HG02870 (cell line): ENCODE data around the gene PHAF1.

Experiments used
- ATAC-seq: cut with Tn5 transposase; IDR thresholded peaks from one replicate; pipeline ENCODE4 v1.9.1; 2021; ENCODE audit warnings: mild to moderate bottlenecking, moderate library complexity; ENCODE audit not compliant: unreplicated experiment

PHAF1 gene

DNA sequence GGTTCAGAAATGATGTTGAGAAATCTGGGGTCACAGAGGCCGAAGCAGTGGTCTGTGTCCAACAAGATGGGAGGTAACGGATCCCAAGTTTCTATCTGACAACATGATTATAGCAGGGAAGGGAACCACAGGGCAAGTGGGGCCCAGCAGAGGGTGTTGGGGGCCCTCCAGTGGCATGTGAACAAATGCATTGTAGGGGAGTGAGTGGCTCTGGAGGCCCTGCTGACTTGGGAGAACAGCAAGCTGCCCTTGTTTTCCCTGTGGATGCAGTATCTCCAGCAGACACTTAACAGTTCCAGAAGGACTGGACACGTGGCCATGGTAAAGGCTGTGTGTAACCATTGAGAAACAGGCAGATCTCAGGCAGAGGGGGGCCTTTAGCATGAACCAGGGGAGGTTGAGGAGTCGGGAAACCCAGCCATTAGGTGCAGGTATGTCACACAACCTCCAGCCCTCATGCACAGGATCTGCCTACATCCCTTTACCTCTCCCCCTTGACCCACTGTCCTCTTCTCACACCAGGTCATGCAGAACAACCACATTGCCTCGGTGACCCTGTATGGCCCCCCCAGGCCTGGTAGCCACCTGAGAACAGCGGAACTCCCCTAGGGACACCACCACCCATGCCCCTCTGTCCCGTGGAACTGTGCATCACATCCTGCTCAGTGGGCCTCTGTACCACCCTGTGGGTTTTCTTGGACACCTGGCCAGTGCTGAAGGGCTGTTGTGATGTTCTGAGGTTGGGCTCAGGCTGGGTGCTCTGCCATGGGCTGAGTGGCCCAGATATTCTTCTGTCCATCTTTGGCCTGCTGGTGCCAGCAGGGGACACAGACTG, 37.0 kb downstream of the PHAF1 start:
- no peak for ATAC-seq

GRCh38 chr16:67147437-67148140, 37.8 kb downstream of the PHAF1 start:
- ATAC-seq = no peak

GRCh38 chr16:67148221-67148620, 38.5 kb downstream of the PHAF1 start:
- ATAC-seq = no peak

DNA sequence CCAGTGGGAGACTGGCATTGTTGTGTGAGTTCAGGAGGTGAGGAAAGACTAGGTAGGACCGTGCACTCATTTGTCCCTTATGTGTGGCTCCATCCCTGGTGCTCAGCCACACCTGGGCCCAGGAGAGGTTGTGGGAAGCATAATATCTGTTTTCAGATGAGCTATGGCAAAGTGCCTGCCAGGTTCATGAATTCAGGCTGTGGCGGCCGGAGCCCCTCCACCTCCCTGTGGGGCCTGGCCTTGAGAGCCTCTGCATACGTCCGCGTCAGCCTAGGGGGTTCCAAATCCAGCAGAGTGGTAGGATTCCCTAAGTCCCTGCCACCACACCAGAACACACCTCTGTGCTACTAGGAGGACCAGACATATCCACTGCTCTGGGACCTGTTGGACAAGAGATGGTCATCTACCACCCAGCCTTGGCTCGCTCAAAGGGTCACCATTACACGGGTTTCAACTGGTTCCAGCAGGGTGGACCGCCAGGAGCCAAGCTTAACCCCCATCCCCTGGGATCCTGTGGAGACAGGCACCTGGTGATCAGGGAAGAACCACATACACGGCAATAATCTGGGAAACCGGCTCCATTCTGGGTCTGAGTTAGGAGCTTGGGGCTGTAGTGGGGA, 39.0 kb downstream of the PHAF1 start:
- no peak for ATAC-seq

DNA sequence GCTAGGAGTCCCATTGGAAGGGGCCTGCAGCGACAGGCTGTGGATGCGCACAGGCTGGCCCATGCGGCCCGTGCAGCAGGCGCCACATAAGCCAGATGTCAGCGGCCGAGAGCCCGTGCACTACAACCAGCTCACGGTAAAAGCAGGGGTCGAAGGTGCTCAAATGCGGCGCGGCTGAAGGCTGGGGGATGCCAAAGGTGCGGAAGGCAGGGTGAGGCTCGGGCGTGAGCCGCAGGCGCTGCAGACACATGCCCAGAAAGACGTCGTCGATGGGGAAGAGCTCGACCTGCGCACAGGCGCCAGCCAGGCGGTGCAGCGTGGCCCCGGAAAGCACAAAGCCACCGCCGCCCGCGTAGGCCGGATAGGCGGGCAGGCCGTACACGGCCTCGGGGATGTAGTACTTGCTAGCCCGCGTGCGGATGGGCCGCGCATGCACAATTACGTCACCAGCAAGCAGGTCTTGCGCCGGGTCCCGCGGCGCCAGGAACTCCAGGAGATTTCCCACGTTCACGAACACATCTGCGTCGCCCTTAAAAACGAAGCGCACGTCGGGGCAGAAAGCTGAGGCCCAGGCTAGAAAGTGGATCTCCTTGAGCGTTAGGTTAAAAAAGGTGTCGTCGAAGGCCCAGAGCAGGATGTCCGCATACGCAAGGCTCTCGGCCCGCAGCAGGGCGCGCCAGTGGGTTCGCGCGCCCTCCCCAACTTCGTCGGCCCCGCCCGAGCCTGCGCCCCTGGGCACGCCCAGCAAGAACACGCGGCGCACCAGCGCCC, 39.7 kb downstream of the PHAF1 start:
- ATAC-seq = no peak

DNA sequence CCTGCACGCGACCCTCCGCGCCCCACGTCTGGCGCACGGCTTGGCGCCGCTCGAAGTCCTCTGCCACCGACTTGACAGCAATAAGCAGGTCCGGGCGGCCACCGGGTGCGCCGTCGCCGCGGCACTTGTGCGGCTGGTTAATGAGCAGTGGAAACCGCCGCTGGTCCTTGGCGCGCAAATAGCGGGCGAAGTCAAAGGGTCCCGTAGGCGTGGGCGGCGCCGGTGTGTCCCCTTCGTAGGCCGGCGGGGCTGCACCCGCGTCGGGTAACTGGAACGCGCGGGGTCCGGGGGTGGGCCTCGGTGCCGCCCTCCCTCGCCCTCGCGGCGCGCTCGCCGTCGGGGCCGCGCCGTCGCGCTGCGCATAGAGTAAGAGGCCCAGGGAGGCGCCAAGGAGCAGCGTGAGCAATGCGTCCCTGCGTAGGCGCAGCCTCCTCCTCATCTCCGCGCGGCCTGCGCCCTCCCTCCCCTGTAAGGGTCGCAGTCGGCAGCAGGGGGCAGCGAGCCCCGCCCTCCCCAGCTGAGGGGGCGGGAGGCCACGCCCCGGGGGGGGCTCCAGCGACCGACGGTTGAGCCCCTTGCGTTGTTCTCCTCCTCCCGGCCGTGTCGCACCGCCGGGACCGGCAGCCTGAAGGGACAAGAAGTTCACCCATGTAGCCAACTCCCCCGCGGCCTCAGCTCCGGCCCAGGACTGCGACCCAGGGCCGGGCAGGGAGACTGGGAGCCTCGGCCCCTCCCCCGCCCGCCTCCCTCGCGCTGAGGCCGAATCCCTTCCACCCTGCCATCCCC, 40.5 kb downstream of the PHAF1 start:
- peak; percentile 29 for ATAC-seq

GRCh38 chr16:67150833-67151396, 41.2 kb downstream of the PHAF1 start, which contains the start of gene B3GNT9:
TSS of gene B3GNT9 (minus strand) at chr16:67150998. CDS start at chr16:67150485, 513 bp downstream.
- ATAC-seq = peak; percentile 61

DNA sequence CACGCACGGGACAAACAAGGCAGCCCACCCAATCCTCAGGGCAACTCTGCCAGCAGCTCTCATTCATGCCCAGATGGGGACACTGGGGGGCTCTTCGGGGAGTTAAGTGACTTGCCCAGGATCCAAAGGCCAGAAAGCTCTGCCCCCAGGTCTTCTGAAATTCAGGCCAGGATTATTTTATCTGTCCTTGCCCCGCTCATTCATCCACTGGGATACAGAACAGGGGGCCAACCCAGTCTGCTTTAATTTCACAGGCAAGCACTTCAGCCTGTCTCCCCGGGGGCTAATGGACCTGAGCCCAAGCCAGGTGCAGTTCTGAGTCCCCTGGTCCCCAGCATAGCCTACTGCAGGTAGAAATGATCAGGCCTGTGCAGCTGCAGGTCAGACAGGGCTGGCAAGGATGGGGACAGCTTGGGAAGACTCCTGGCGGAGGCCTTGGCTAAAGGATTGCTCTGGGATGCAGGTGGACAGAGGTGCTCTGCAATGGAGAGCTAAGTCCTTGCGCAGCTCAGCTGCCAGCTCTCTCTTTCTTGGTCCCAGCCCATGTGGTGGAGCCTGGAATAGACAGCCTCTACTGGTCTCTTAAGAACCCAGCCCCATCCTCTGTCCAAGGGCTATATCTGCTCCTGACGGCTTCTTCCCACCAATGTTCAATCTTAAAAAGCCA, 41.8 kb downstream of the PHAF1 start:
- no peak for ATAC-seq

- no peak for ATAC-seq
These were observed 45.0 kb downstream of the PHAF1 start for GRCh38 chr16:67154578-67155294.

GRCh38 chr16:67155295-67156142, 45.8 kb downstream of the PHAF1 start:
- ATAC-seq = no peak

DNA sequence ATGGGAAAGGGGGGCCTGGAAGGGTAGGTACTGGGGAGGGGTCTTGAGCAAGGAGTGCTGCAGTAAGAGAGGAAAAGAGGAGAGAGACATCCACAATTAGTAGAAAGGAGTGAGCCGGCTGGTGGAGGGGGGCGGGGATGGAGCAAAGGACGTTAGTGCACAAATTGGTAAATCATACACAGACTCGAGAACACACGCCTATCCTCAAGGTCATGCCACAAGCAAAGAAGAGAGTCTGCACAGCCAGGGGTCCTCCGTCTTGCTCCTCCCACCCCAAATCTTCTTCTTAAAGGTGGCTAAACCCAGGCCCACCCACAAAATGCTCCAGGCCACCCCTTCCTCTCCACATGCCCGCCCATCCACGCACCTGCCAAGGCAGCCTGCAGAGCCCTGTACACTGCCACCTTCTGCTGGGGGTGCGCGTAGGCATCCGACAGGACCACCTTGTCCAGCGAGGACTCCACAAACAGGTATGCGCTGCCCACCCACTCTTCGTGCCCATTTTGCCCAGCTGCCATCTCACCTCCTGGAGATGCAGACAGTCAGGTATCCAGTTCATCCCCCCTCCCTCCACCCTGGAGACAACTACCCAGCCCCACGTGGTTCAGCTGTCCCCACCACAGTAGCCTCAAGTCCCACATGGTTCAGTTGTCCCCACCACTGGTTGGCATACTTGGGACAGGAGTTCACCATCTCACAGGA, 46.6 kb downstream of the PHAF1 start:
- ATAC-seq = no peak

DNA sequence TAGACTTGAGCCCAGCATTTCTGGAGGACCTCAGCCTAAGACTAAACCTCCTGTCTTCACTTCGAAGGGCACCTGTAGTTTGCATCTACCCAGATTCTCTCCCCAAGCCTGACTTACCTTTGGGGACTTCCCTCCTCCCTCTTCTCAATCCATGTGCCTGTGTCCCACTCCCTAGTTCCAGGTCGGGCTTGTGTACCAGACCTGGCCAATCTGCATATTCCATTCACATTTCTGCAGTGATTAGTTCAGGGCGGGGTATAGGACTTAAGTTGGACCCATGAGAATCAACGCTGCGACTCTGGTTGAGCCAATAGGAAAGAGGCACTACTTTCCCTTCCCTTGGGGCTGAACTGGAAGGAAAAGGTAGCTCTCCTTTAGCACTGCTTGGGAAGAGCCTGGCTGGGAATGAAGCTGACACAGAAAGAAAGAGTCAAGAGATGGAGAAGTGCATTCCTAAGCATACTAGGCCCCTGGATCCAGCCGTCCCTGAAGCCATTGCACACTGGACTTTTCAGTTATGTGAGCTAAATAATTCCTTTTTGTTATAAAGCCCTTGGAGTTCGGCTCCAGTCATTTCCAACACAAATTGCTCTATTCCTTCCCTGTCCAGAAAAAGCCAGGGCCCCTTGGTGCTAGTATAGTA, 47.5 kb downstream of the PHAF1 start:
- no peak for ATAC-seq

DNA sequence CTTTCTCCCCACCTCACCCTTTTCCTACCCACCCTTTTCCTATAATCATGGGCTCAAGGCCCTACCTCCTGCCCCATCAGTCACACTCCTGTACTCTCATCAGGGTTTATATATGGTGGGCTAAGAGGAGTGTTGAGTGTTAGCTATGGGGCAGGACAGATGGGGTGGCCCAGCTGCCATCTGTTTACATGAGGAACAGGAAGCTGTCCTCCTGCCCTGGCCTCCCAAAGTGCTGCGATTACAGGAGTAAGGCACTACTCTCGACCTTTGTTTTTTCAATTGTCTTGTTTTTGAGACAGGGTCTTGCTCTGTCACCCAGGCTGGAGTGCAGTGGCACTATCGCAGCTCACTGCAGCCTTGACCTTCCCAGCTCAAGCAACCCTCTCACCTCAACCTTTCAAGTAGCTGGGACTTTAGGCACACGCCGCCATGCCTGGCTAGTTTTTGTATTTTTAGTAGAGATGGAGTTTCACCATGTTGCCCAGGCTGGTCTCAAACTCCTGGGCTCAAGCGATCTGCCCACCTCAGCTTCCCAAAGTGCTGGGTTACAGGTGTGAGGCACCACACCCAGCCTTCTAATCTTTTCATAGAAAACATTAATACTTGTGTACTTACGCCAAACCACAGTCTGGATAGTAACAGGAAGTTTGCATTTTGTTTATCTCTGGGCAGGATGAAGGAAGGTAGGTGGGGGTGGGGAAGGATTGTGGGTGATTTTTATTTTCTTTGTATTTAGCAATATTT, 48.3 kb downstream of the PHAF1 start:
- no peak for ATAC-seq

DNA sequence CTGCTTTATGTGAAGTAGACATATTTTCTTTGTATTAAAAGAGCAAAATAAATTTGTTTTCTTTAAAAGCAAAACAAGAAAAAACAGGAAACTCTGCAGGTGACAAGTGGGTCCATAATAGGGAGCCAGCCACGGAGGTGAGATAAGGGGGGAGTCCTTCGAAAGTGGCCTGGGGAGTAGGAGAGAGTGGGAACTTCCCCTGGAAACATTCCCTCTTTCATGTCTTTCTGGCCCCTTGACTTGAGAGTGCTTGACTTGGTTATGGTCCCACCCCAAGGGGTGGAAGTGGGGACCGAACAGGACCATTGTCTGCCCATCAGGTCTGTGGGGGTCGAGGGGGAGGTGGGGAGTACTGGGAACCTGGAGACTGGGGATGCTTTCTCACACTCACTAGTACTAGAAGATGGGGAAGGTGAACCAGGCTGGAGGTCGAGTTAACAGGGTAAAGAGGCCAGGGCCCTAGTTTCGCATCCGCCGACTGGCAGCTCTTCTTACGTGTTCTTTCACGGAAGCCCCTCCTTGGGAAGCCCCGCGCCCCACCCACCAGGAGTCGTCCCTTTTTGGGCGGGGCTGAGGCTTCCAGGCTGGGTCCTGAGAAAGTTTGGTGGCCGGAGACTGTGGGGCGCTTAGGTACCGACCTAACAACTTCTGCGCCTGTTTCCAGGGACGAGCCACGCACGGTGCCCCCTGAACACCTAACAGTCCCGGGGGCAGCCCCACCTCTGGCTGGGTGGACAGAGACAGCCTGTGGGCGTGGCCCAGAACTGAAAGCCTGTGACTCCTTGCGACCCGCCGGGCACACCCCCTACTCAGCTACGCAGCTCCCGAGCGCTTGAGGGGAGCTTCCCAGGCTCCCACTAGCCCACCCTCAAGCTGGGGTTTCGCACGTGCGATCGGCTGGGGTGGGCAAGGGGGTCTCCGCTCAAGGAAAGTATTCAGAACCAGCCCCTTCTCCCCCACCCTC, 49.2 kb downstream of the PHAF1 start:
- ATAC-seq = peak; percentile 44

DNA sequence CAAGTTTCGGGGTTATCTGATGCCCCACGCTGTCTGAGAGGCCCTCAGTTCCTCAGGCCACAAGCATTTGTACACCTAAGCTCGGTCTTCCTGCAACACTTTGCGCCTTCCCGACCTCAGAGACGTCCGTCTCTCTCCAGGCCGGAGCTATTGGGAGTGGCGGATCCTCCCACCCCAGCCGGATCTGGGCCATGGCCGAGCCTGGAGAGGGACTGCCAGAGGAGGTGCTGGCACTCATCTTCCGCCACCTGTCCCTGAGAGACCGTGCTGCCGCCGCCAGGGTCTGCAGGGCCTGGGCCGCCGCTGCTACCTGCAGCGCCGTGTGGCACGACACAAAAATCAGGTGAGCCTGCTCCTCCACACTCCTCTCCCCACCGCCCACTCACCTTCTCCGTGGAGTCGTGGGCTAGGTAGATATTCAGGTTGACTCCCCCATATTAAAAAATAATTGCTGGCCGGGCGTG, 51.9 kb downstream of the PHAF1 start:
- ATAC-seq = no peak
